Transverse colon (tissue), 4 donors: ENCODE results near the gene PEF1. TPM values are rescaled to one million over a fixed set of nuclear protein-coding genes. Genes with fewer than 3 reads are reported as not detected.

ENCODE experiments used
- DNase-seq: peaks from one replicate; pipeline ENCODE4 v3.0.0-alpha.2; 2019
- H3K27ac ChIP-seq, 4 donors: fragments of 200-600 bp; sonication (generic); 2 replicates each; pipeline ENCODE4 v1.5.1; 2016 to 2018; ENCODE audit warnings: inconsistent platforms in 4 of 4
- H3K27me3 ChIP-seq: fragments of 200-600 bp; sonication (generic); 2 replicates; pipeline ENCODE4 v1.5.1; 2017; ENCODE audit warnings: inconsistent platforms
- H3K36me3 ChIP-seq, 4 donors: fragments of 200-600 bp; sonication (generic); 2 replicates each; pipeline ENCODE4 v1.5.1; 2017 to 2019; ENCODE audit warnings: inconsistent platforms in 4 of 4
- H3K4me1 ChIP-seq, 4 donors: fragments of 200-600 bp; sonication (generic); 2 replicates each; pipeline ENCODE4 v1.5.1; 2017 to 2020; ENCODE audit warnings: inconsistent platforms in 4 of 4
- H3K4me3 ChIP-seq, 4 donors: fragments of 200-600 bp; sonication (generic); 1 replicate in 1 of 4; 2 replicates in 3 of 4; pipeline versions ENCODE4 v1.5.1 to v1.6.1; 2017 to 2019; ENCODE audit warnings: inconsistent platforms in 4 of 4
- H3K9me3 ChIP-seq, 2 donors: fragments of 200-600 bp; sonication (generic); 2 replicates each; pipeline ENCODE4 v1.5.1; 2017 to 2019; ENCODE audit warnings: inconsistent platforms in 2 of 2
- EP300 ChIP-seq: sonication (generic); formaldehyde crosslinking; IDR thresholded peaks from one replicate; pipeline ENCODE4 v1.6.1; 2017; ENCODE audit warnings: antibody characterized with exemption, low read depth
- POLR2A ChIP-seq: fragments of 450-650 bp; IDR thresholded peaks from one replicate; pipeline ENCODE4 v1.6.1; 2016; ENCODE audit warnings: antibody characterized with exemption, mild to moderate bottlenecking, moderate library complexity
- POLR2AphosphoS5 ChIP-seq, 3 donors: sonication (generic); formaldehyde crosslinking; IDR thresholded peaks; one replicate each; pipeline ENCODE4 v1.6.1; 2016; ENCODE audit warnings: antibody characterized with exemption in 3 of 3
- WGBS, 2 donors: methylation state at CpG; one replicate each; pipeline ENCODE4 v1.1.5; 2018; ENCODE audit warnings: low coverage in 1 of 2; 5-methylcytosine and 5-hydroxymethylcytosine counted together
- in situ Hi-C, 4 donors: fragments of 200-750 bp; cut with MboI; loops; one replicate each; pipeline versions ENCODE4 v1.15.0 to v1.15.1; 2017; ENCODE audit warnings: low sequenced_read_pairs in 3 of 4, low pct_ligation_motif_present in 1 of 4, low pct_unique_long_range_greater_than_20kb in 1 of 4
- intact Hi-C: fragments of 100-400 bp; cut with DNase I; formaldehyde crosslinking; loops from one replicate; pipeline ENCODE4 v1.15.1; 2023; ENCODE audit warnings: low total_unique reads
- total RNA-seq, 4 donors: library from RNA; depleted of rRNA; stranded (reverse); fragments of >200 nt; gene quantifications; one replicate each; pipeline ENCODE4 v1.1.0, GENCODE V29; 2016
- TF ChIP-seq, protein P1 (sequence below), 5 experiments: fragments of 200-600 bp in 3 of 5; fragments of 450-650 bp in 2 of 5; sonication (generic) in 3 of 5; IDR thresholded peaks; 1 replicate in 2 of 5; 2 replicates in 3 of 5; pipeline ENCODE4 v1.5.1; 2016 to 2017; ENCODE audit warnings: antibody characterized with exemption in 5 of 5, inconsistent platforms in 3 of 5, mild to moderate bottlenecking in 2 of 5, moderate library complexity in 1 of 5

The PEF1 gene
- total RNA-seq, 4 donors from 2014 or later, result 12.3 to 61.7 (median 49.9) TPM

DNA sequence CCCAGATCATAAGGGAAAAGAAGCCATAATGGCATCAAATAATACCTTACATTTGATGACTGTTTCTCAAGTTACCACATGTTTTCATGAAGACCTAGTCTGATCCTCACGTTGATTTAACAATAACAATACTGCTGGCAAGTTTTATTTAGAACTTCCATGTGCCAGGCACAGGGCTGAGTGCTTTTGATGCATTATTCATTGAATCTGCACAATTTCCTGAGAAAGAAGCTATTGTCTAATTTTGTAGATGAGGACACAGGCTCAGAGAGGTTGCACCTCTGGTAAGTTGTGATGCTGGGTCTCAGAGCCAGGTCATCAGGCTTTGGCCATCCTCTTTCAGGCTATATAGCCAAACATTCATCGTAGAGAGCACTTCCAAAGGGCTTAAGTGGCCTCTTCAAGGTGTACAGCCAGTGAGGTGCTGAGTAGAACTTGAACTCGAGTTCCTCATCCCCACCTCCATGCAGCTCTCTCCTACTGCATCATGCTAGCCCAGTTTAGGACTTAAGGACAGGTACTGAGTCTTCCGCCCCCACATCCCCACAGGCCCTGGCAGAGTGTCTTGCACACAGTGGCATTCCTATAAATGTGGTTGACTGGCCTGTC is 8.3 kb upstream of the PEF1 start:
- Histone ChIP-seq H3K36me3 (no peaks in the 10 kb centered on the region), H3K27ac (no peak overlapping the region), H3K9me3 (no peaks in the 10 kb centered on the region), H3K4me1 (no peaks in the 10 kb centered on the region), H3K27me3 (no peaks in the 10 kb centered on the region), H3K4me3 (no peak overlapping the region)
- in situ Hi-C loops, result loop anchor here in 3 of 4 donors (25.0 kb wide), 2 partner anchors 134 to 309 kb away; no protein-coding TSS in a partner anchor
- 67 to 85% methylated on average over 1 to 4 of the region's 4 CpGs for WGBS, 2 donors
- TF ChIP-seq POLR2A, result no peak
- no peak for DNase-seq
- intact Hi-C loops, result no loop called here

DNA sequence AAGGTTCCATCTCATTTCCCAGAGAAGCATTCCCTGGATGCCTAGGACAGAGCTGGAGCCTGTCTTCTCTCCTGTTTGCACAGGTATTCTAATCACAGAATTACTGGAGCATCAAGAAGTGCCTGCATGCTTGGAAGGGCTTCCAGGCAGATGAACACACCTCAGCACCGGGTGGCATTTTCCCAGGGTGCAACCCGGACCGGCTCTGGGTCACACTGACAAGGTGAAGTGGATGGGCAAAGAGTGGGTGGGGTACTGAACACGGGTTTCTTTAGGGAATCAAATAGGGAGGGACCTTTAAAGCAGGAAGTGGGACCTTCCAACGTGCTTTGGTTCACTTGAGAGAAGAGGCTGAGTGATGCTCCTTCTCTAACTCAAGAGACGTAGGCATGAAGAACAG is 7.1 kb upstream of the PEF1 start:
- Histone ChIP-seq H3K27me3 (no peaks in the 10 kb centered on the region), H3K27ac (no peak overlapping the region), H3K4me3 (no peak overlapping the region), H3K9me3 (no peaks in the 10 kb centered on the region), H3K36me3 (no peaks in the 10 kb centered on the region), H3K4me1 (no peaks in the 10 kb centered on the region)
- TF ChIP-seq POLR2AphosphoS5 (IDR thresholded peaks at IDR 0.05) (no peak), EP300 (no peak), POLR2A (no peak)
- TF ChIP-seq, protein P1, sequence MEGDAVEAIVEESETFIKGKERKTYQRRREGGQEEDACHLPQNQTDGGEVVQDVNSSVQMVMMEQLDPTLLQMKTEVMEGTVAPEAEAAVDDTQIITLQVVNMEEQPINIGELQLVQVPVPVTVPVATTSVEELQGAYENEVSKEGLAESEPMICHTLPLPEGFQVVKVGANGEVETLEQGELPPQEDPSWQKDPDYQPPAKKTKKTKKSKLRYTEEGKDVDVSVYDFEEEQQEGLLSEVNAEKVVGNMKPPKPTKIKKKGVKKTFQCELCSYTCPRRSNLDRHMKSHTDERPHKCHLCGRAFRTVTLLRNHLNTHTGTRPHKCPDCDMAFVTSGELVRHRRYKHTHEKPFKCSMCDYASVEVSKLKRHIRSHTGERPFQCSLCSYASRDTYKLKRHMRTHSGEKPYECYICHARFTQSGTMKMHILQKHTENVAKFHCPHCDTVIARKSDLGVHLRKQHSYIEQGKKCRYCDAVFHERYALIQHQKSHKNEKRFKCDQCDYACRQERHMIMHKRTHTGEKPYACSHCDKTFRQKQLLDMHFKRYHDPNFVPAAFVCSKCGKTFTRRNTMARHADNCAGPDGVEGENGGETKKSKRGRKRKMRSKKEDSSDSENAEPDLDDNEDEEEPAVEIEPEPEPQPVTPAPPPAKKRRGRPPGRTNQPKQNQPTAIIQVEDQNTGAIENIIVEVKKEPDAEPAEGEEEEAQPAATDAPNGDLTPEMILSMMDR (IDR thresholded peaks at IDR 0.05), result no peak
- no peak for DNase-seq
- whole genome bisulfite sequencing, 2 donors, result 38 to 72% methylated on average over 3 to 6 of the region's 6 CpGs
- in situ Hi-C loops (loop anchor here in 3 of 4 donors (25.0 kb wide), 2 partner anchors 136 to 311 kb away; no protein-coding TSS in a partner anchor), intact Hi-C loops (no loop called here)

DNA sequence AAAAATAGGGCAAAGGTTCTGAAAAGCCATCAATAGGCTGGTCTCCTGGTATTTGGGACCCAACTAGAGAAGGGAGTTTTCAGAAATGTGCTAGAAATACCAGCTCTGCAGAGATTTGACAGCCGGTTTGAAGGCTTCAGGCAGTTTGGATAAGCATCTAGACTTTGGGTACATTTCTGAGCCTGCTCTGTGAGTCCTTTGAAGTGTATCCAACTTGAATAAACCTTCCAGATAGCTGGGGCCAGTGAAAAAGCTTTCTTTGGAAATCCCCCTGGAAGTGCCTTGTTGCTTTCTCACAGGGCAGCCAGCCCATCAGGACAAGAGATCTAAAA is 6.4 kb upstream of the PEF1 start:
- intact Hi-C loops, result no loop called here
- H3K4me1 ChIP-seq, result no peaks in the 10 kb centered on the region

DNA sequence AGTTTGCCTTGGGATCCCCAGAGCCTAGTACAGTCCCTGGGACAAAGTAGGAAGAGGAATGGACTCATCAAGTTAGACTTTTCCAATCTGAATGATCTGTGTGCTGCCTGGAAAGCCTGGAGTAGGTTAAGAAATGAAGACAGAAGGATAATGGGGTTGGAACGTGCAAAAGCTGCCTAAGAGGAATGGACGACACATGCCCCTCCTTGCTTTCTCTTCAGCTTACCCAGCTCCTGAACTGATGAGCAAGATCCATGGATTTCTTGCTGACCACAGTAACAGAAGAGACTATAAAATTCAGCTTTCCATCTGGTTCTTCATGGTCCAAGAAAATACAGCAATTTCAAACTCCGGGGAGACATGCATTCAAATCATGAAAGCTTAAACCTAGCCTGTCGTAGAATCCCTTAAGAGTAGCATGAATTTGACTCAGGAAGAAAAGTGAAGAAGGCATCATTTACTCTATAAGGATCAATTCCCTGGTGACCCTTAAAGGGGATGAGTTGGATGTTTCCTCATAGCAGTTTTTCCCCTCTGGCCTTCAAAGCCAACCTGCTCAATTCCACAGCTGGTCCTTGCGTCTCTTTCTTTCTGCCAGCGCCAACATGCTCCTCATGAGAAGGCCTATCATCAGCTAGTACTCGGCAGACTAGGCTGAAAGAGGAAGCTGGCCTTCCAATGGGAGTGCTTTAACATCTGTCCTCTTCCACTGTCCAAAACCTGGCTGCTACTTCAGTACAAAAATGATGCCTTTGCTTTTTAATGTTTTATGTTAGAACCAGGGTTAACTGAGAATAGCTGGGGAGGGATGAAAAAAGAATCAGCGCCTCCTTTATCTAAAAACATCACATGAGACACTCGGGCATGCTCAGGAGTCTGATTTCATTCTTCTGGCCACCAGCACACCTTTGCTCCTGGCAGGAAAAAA is 5.7 kb upstream of the PEF1 start:
- in situ Hi-C loops (loop anchor here in 3 of 4 donors (25.0 kb wide), 2 partner anchors 137 to 312 kb away; no protein-coding TSS in a partner anchor), intact Hi-C loops (no loop called here)
- H3K4me3 ChIP-seq, result no peak overlapping the region
- no peak for DNase-seq
- H3K4me1 ChIP-seq, result peaks cover 0 to 5% (median 2%) of the 10 kb centered on the region in 4 donors
- H3K9me3 ChIP-seq, result no peaks in the 10 kb centered on the region
- WGBS, 2 donors, result 74 to 82% methylated on average over 9 of the region's 9 CpGs
- H3K27ac ChIP-seq, result no peak overlapping the region
- no peaks in the 10 kb centered on the region for H3K27me3 ChIP-seq
- TF ChIP-seq POLR2A, result no peak
- no peak for TF ChIP-seq POLR2AphosphoS5 (IDR thresholded peaks at IDR 0.05)
- no peaks in the 10 kb centered on the region for H3K36me3 ChIP-seq

More for the DNA sequence above, 6.4 kb upstream of the PEF1 start:
- Histone ChIP-seq H3K9me3 (no peaks in the 10 kb centered on the region), H3K27me3 (no peaks in the 10 kb centered on the region), H3K27ac (no peak overlapping the region), H3K36me3 (no peaks in the 10 kb centered on the region), H3K4me3 (no peak overlapping the region)
- TF ChIP-seq POLR2A, result no peak
- in situ Hi-C loops, result loop anchor here in 3 of 4 donors (25.0 kb wide), 2 partner anchors 136 to 311 kb away; no protein-coding TSS in a partner anchor
- DNase-seq, result no peak
- 50% methylated on average over 1 of the region's 1 CpG; no CpG with 5 or more reads in 1 of the 2 donors for WGBS, 2 donors

DNA sequence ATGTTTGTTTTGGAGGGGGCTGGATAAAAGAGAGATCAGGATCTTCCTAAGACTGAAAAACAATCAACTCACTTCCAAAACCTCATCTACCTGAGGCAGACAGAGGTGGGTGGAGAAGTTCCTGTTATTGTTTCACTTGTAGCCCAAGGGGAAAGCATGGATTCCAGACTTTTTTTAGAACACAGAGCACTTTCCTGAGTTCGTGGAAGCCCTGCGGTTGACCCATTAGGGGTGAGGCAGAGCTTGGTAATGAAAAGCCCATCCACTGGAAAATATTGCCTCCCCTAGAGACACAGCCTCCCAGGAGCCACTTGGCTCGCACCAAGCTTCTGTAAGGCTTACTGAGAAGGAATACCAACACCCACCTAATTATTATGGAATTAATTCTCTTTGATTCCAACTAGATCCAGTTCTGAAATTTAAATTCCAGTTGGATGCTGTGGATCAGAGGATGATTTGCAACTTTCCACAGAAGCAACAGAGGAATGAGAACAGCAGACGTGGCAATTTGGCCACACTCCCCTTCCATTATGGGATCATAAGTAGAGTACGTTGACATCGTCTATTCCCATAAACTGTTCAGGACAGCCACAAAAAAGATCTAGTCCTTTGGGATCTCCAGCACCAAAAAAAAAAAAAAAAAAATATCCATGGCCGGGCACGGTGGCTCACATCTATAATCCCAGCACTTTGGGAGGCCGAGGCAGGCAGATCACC is 4.1 kb upstream of the PEF1 start:
- intact Hi-C loops, result no loop called here

More for the DNA sequence above, 4.1 kb upstream of the PEF1 start:
- Histone ChIP-seq H3K9me3 (no peaks in the 10 kb centered on the region), H3K27ac (peak overlapping the region in 1 of 4 donors; percentile 11), H3K27me3 (no peaks in the 10 kb centered on the region), H3K4me3 (no peak overlapping the region), H3K4me1 (peaks cover under 1 to 11% (median 6%) of the 10 kb centered on the region in 4 donors), H3K36me3 (no peaks in the 10 kb centered on the region)
- TF ChIP-seq, protein P1 (IDR thresholded peaks at IDR 0.05), result no peak
- TF ChIP-seq POLR2AphosphoS5 (IDR thresholded peaks at IDR 0.05), result no peak
- in situ Hi-C loops, result no loop called here
- 63 to 87% methylated on average over 5 to 9 of the region's 9 CpGs for WGBS, 2 donors
- DNase-seq, result no peak
